BJ (cell line): ENCODE data around the gene FAM83G. TPM values are rescaled to one million over a fixed set of nuclear protein-coding genes. Genes with fewer than 3 reads are reported as not detected.

ENCODE experiments used
- CTCF ChIA-PET: fragments of 350-600 bp; formaldehyde crosslinking; extraction: SDS; loops from one replicate; lab custom pipeline; 2021; ENCODE audit warnings: antibody characterized with exemption, inconsistent platforms; lab: Yijun Ruan, JAX
- POLR2A ChIA-PET: fragments of 300-600 bp; sonication (Branson Sonifier 250); formaldehyde crosslinking; extraction: SDS; loops from one replicate; lab custom pipeline; 2021; ENCODE audit warnings: antibody characterized with exemption; lab: Charles Lee
- DNase-seq: peaks from one replicate; pipeline ENCODE4 v3.0.0-alpha.2; 2011; ENCODE audit warnings: low read depth
- H3K27me3 ChIP-seq: 2 replicates; pipeline ENCODE4 v1.6.0; 2011; ENCODE audit warnings: low read length; ENCODE audit not compliant: control insufficient read depth, insufficient read depth
- H3K36me3 ChIP-seq: 2 replicates; pipeline ENCODE4 v1.5.1; 2011; ENCODE audit warnings: low read length; ENCODE audit not compliant: control insufficient read depth, insufficient read depth
- H3K4me3 ChIP-seq: 2 replicates; pipeline ENCODE4 v1.5.1; 2011; ENCODE audit warnings: low read depth, mild to moderate bottlenecking, control low read depth, low read length
- CTCF ChIP-seq: IDR thresholded peaks from 2 replicates; pipeline ENCODE4 v1.5.1; 2011; ENCODE audit warnings: low read depth, mild to moderate bottlenecking, control low read depth, inconsistent platforms, low read length, moderate library complexity; ENCODE audit not compliant: insufficient read depth
- polyA plus RNA-seq: library from polyadenylated mRNA; depleted of rRNA; stranded (reverse); fragments of >200 nt; gene quantifications from 2 replicates; pipeline ENCODE4 v1.2.3, GENCODE V29; 2011

The FAM83G gene
- polyA plus RNA-seq, 1 experiment = 10.3 TPM

GRCh38 chr17:19016881-19017280, 12.3 kb upstream of the FAM83G start:
- CTCF ChIA-PET = interaction anchor here (1.8 kb wide), 1 partner anchor 56 kb away, joined by 6 read pairs; no protein-coding TSS in a partner anchor
- H3K36me3 ChIP-seq = no peaks in the 10 kb centered on the region
- no peak for DNase-seq
- POLR2A ChIA-PET = no interaction called here
- no peak overlapping the region for H3K4me3 ChIP-seq
- no peaks in the 10 kb centered on the region for H3K27me3 ChIP-seq
- no peak for TF ChIP-seq CTCF

GRCh38 chr17:19016297-19016696, 11.7 kb upstream of the FAM83G start:
- ChIA-PET POLR2A (no interaction called here), CTCF (interaction anchor here (1.8 kb wide), 1 partner anchor 55 kb away, joined by 6 read pairs; no protein-coding TSS in a partner anchor)
- no peak for TF ChIP-seq CTCF
- Histone ChIP-seq H3K27me3 (no peaks in the 10 kb centered on the region), H3K36me3 (no peaks in the 10 kb centered on the region), H3K4me3 (no peak overlapping the region)
- no peak for DNase-seq

- POLR2A ChIA-PET = no interaction called here
- Histone ChIP-seq H3K36me3 (no peaks in the 10 kb centered on the region), H3K27me3 (no peaks in the 10 kb centered on the region), H3K4me3 (no peak overlapping the region)
- no peak for DNase-seq
- CTCF ChIA-PET = no interaction called here
- no peak for TF ChIP-seq CTCF
These were observed 10.9 kb upstream of the FAM83G start for GRCh38 chr17:19015428-19015827.

GRCh38 chr17:19014628-19015215, 10.2 kb upstream of the FAM83G start:
- no peak for TF ChIP-seq CTCF
- no peak for DNase-seq
- POLR2A ChIA-PET = no interaction called here
- Histone ChIP-seq H3K27me3 (no peaks in the 10 kb centered on the region), H3K4me3 (no peak overlapping the region), H3K36me3 (no peaks in the 10 kb centered on the region)
- CTCF ChIA-PET = interaction anchor here (0.6 kb wide), 1 partner anchor 146 kb away, joined by 3 read pairs; no protein-coding TSS in a partner anchor

GRCh38 chr17:19013806-19014627, 9.5 kb upstream of the FAM83G start:
- H3K36me3 ChIP-seq = no peaks in the 10 kb centered on the region
- CTCF ChIA-PET = interaction anchor here (0.6 kb wide), 1 partner anchor 145 kb away, joined by 3 read pairs; no protein-coding TSS in a partner anchor
- no peak overlapping the region for H3K4me3 ChIP-seq
- no peaks in the 10 kb centered on the region for H3K27me3 ChIP-seq
- no peak for TF ChIP-seq CTCF
- no peak for DNase-seq
- POLR2A ChIA-PET = no interaction called here
